HEK293T (cell line): Measurements from ENCODE around the gene B3GALT5.

ENCODE experiments used
- CTCF ChIA-PET: fragments of 350-600 bp; formaldehyde crosslinking; extraction: SDS; loops from one replicate; lab custom pipeline; 2021; ENCODE audit warnings: antibody characterized with exemption, inconsistent platforms; lab: Yijun Ruan, JAX
- POLR2A ChIA-PET: fragments of 350-600 bp; formaldehyde crosslinking; extraction: SDS; loops from one replicate; lab custom pipeline; 2020; ENCODE audit warnings: antibody characterized with exemption, inconsistent platforms; lab: Yijun Ruan, JAX
- DNase-seq: peaks from one replicate; pipeline ENCODE4 v3.0.0; 2012; ENCODE audit warnings: mixed read lengths; ENCODE audit errors: extremely low spot score
- ARNT ChIP-seq: fragments of 450-650 bp; IDR thresholded peaks from 2 replicates; pipeline ENCODE4 v1.6.1; 2017; ENCODE audit warnings: mild to moderate bottlenecking
- BHLHE40 ChIP-seq: fragments of 450-650 bp; IDR thresholded peaks from 2 replicates; pipeline ENCODE4 v1.6.1; 2016; ENCODE audit warnings: mild to moderate bottlenecking, moderate library complexity, borderline replicate concordance
- CTBP1 ChIP-seq: fragments of 450-650 bp; IDR thresholded peaks from 2 replicates; pipeline ENCODE4 v1.6.1; 2016; ENCODE audit warnings: borderline replicate concordance
- ELF4 ChIP-seq: fragments of 450-650 bp; IDR thresholded peaks from 2 replicates; pipeline ENCODE4 v1.6.1; 2017; ENCODE audit warnings: antibody characterized with exemption
- FOXA1 ChIP-seq: fragments of 450-650 bp; IDR thresholded peaks from 2 replicates; pipeline ENCODE4 v1.6.1; 2016; ENCODE audit warnings: mild to moderate bottlenecking
- FOXK2 ChIP-seq: fragments of 450-650 bp; IDR thresholded peaks from 2 replicates; pipeline ENCODE4 v1.6.1; 2016; ENCODE audit warnings: mild to moderate bottlenecking
- FOXM1 ChIP-seq: fragments of 450-650 bp; IDR thresholded peaks from 2 replicates; pipeline ENCODE4 v1.6.1; 2017; ENCODE audit warnings: mild to moderate bottlenecking, borderline replicate concordance
- HDGF ChIP-seq: fragments of 450-650 bp; IDR thresholded peaks from 2 replicates; pipeline ENCODE4 v1.6.1; 2017; ENCODE audit warnings: antibody characterized with exemption, borderline replicate concordance
- L3MBTL2 ChIP-seq: fragments of 450-650 bp; conservative IDR thresholded peaks from 2 replicates; pipeline ENCODE4 v1.6.1; 2016; ENCODE audit warnings: mild to moderate bottlenecking
- LEF1 ChIP-seq: fragments of 450-650 bp; IDR thresholded peaks from 2 replicates; pipeline ENCODE4 v1.6.1; 2017; ENCODE audit warnings: mild to moderate bottlenecking, borderline replicate concordance
- NFRKB ChIP-seq: fragments of 450-650 bp; IDR thresholded peaks from 2 replicates; pipeline ENCODE4 v1.6.1; 2016; ENCODE audit warnings: mild to moderate bottlenecking, moderate library complexity
- PKNOX1 ChIP-seq: fragments of 450-650 bp; IDR thresholded peaks from 2 replicates; pipeline ENCODE4 v1.6.1; 2016
- SP1 ChIP-seq: fragments of 450-650 bp; IDR thresholded peaks from 2 replicates; pipeline ENCODE4 v1.6.1; 2017
- SUZ12 ChIP-seq: fragments of 450-650 bp; IDR thresholded peaks from 2 replicates; pipeline ENCODE4 v1.6.1; 2016; ENCODE audit warnings: mild to moderate bottlenecking
- TARDBP ChIP-seq: fragments of 450-650 bp; IDR thresholded peaks from 2 replicates; pipeline ENCODE4 v1.6.1; 2016
- ZNF384 ChIP-seq: fragments of 450-650 bp; IDR thresholded peaks from 2 replicates; pipeline ENCODE4 v1.6.1; 2016

Gene B3GALT5

DNA sequence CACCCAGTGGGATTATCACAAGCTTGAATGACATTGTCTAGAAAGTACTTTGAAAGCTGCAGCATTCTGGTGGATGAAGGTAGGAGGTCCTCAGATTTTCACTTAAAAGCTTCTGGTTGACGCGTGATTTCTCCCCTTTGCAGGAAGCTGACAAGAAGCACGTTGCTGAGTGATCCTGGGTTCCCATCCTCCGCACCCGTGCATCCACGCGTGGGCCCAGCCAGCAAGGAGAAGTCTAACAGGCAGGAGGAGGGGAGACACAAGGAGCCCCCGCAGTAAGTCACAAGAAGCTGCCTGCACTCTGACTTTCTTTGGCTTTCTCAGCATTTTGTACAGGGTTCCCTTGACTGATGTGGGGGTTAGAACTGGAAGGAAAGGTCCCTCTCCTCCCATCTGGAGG lies 7.8 kb upstream of the B3GALT5 start:
- CTCF ChIA-PET = no interaction called here
- TF ChIP-seq CTBP1 = no peak
- POLR2A ChIA-PET = no interaction called here
- no peak for DNase-seq

- peak; percentile 50 for DNase-seq
- ChIA-PET CTCF (interaction anchor here (0.5 to 0.6 kb wide), 2 partner anchors 16 to 111 kb away, joined by 3 read pairs; no protein-coding TSS in a partner anchor), POLR2A (no interaction called here)
- no peak for TF ChIP-seq TARDBP
- TF ChIP-seq ELF4 = no peak
- no peak for TF ChIP-seq PKNOX1
- TF ChIP-seq NFRKB = no peak
- TF ChIP-seq FOXA1 = no peak
- no peak for TF ChIP-seq LEF1
- no peak for TF ChIP-seq HDGF
- TF ChIP-seq L3MBTL2 = no peak
- no peak for TF ChIP-seq ARNT
- no peak for TF ChIP-seq FOXK2
- no peak for TF ChIP-seq FOXM1
- no peak for TF ChIP-seq BHLHE40
- no peak for TF ChIP-seq SP1
- TF ChIP-seq CTBP1 = no peak
- no peak for TF ChIP-seq SUZ12
- no peak for TF ChIP-seq ZNF384
Observed at GRCh38 chr21:39610703-39611102, 2.0 kb upstream of the B3GALT5 start.

DNA sequence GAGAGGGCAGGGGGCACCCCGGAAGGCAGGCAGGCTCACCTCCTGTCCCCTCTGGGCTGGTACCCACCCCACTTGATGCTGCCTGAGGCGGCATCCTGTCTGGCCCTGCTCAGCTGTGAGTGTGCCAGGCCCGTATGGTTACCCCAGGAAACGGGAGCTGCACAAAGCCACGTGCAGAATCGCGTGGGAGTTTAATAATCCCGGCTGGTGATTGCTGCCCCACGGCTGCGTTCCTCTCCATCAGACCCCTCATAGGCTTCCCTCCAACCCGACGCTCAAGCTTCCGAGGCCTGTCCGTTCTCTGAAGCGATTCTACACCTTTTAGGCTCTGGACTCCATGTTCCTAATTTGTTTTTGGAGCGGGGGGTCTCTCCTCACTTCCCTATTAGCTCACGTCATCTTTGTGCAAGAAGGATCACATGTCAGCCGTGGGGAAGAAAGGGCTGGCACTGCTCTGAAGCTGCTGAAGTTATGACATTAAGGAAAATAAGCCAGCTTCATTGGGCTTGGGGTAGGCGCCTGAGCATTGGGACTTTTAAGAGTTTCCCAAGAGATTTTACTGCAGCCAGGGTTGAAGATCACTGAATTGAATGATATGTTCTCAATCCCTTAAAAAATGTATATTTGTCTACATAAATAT lies 1.1 kb upstream of the B3GALT5 start:
- TF ChIP-seq ARNT (no peak), PKNOX1 (no peak), TARDBP (no peak), SP1 (no peak), L3MBTL2 (no peak), BHLHE40 (no peak), CTBP1 (no peak), HDGF (no peak), SUZ12 (no peak), ZNF384 (no peak), NFRKB (no peak), FOXA1 (no peak), LEF1 (no peak), FOXK2 (no peak), ELF4 (no peak), FOXM1 (no peak)
- CTCF ChIA-PET = interaction anchor here (0.5 kb wide), 1 partner anchor 93 kb away, joined by 3 read pairs; no protein-coding TSS in a partner anchor
- DNase-seq = no peak
- POLR2A ChIA-PET = no interaction called here

GRCh38 chr21:39613041-39613934 lies 548 bp downstream of the B3GALT5 start:
- TF ChIP-seq BHLHE40 (no peak), FOXA1 (no peak), FOXM1 (no peak), TARDBP (no peak), LEF1 (no peak), ARNT (no peak), SUZ12 (no peak)
- ChIA-PET POLR2A (no interaction called here), CTCF (interaction anchor here (1.0 kb wide), 1 partner anchor 20 kb away, joined by 5 read pairs; no protein-coding TSS in a partner anchor)
- DNase-seq = no peak

DNA sequence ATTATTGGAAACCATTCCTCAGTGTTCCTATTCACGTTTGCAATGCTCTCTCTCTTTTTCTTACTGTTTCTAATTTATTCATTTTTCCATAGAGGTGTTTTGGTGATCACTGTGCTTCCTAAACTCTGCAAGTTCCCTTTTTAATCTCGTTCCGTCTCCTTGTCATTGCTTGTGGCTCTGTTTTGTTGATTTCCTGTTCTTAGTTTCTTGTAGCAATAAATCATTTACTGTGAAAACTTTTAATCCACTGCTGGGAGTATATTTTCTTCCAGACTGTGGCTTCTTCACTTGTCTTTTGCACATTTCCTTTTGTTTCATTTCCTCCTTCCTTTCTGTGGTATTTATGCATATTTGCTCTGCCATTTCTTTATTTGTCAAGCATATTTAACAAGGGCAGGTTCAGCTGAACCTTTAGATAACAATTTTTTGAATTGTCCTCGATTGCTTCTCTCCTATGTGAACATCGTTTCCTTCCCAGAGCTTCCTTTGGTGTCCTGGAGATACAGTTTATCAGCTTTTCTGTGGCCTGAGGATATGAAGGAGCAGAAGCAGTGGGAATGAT lies 3.6 kb downstream of the B3GALT5 start:
- TF ChIP-seq HDGF (no peak), FOXM1 (no peak)
- POLR2A ChIA-PET = no interaction called here
- DNase-seq = no peak
- CTCF ChIA-PET = no interaction called here

DNA sequence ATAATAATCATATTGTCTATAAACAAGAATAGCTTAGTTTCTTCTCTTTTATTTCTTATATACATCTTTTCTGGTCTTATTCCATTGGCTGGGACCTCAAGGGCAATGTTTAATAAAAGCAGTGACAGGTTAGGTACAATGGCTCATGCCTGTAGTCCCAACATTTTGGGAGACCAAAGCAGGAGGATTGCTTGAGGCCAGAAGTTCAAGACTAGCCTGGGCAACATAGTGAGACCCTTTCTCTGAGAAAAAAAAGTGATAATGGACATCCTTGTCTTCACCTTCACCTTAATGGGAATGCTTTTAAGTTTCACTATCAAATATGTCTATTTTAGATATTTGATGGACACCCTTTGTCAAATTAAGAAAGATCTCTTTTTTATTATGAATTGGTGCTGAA lies 8.1 kb downstream of the B3GALT5 start:
- TF ChIP-seq BHLHE40 = no peak
- TF ChIP-seq ZNF384 = no peak
- TF ChIP-seq TARDBP = no peak
- no peak for TF ChIP-seq CTBP1
- no peak for TF ChIP-seq FOXM1
- no peak for TF ChIP-seq HDGF
- no peak for TF ChIP-seq L3MBTL2
- TF ChIP-seq NFRKB = no peak
- TF ChIP-seq ELF4 = no peak
- TF ChIP-seq SUZ12 = no peak
- no peak for TF ChIP-seq LEF1
- no peak for TF ChIP-seq ARNT
- CTCF ChIA-PET = no interaction called here
- POLR2A ChIA-PET = no interaction called here
- DNase-seq = no peak
